HTERT RPE-1 (cell line): ENCODE measurements around the gene LRRC71.

Experiments
- in situ Hi-C: fragments of 300-500 bp; cut with MboI; formaldehyde crosslinking; loops from 4 replicates; pipeline ENCODE4 v1.14.3; 2020; ENCODE audit warnings: low sequenced_read_pairs

The LRRC71 gene

DNA sequence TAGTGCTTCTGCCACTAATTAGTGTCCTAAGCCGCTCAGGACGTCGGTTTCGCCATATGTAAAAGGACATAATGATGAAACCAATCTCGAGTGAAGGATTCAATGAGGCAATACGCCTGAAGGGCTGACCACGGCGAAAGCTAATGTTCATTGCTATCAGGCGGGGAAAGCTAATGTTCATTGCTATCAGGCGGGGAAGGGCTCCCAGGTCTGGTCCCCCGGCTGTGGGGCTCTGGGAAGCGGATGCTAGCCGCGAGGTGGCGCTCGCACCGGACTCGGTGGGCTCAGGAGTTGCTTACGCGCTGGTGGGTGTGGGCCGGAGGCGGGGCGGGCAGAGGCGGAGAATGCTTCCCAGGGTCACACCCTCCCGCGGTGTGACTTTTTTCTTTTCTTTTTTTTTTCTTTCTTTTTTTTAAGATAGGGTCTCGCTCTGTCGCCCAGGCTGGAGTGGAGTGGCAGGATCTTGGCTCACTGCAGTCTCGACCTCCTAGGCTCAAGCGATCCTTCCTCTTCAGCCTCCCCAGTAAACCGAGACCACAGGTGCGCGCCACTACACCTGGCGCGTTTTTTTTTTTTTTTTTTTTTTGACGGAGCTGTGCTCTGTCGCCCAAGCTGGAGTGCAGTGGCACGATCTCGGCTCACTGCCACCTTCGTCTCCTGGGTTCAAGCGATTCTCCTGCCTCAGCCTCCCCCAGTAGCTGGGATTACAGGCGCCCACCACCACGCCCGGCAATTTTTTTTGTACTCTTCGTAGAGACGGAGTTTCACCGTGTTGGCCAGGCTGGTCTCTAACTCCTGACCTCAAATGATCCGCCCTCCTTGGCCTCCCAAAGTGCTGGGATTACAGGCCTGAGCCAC lies 28.0 kb upstream of the LRRC71 start:
- in situ Hi-C loops, result no loop called here

DNA sequence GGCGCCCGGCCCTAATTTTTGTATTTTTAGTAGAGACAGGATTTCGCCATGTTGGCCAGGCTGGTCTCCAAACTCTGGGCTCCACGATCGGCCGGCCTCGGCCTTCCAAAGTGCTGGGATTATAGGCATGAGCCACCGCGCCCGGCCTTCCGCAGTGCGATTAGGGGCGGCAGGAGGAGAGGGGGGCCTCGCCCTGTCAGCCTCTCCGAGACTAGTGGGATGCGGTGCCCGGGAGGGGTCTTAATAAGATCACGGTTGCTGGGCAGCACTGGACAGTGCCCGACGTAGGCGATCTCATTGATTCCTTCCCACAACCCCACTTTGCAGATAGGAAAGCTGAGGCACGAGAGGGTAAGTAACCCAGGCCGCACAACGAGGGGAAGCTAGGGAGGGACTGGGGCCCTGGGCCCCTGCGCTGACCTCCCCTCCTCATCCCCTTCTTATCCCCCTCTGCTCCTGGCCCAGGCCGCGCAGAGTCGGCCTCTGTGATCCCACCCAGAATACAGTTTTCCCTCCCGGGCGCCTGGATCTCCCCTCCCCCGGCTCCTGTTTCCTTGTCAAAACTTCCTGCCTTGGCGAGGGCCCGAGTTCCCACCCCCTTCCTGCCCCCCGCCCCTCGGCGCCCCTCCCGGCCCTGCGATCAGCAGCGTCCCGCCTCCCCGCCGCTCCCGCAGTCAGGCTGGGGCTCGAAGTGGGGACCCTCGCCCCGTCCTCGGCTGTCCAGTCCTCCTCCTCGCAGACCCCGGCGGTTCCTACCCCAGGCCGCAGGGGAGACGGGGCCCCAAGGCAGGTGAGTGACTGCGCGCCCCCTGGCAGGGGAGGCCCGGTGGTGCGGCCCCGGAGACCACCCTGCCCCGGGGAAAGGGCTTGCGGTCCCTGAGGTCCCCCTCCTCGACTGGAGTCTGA lies 27.1 kb upstream of the LRRC71 start, which contains the start of gene PEAR1:
PEAR1 (plus strand) TSS at position 671 of the 906 bp plus-strand sequence. CDS start 10,209 bp downstream, outside the sequence.
- in situ Hi-C loops, result no loop called here

DNA sequence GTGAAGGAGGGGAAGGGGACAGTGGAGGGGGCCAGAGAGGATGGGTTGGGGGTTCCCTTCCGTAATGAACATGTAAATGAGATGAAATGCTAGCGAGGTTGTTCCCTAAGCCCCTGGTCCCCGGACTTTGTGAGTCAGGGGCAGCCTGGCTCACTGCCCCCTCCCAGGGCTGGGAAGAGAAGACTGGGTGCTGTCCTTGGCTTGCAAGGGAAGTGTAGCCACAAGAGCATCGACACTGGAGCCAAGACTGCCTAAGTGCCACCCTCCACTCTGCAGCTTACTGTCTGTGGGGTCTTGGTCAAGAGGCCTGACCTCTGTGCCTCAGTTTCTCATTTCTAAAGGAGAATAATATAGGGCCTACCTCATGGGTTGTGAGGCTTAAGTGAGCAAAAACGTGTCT lies 26.4 kb upstream of the LRRC71 start:
- in situ Hi-C loops, result no loop called here

DNA sequence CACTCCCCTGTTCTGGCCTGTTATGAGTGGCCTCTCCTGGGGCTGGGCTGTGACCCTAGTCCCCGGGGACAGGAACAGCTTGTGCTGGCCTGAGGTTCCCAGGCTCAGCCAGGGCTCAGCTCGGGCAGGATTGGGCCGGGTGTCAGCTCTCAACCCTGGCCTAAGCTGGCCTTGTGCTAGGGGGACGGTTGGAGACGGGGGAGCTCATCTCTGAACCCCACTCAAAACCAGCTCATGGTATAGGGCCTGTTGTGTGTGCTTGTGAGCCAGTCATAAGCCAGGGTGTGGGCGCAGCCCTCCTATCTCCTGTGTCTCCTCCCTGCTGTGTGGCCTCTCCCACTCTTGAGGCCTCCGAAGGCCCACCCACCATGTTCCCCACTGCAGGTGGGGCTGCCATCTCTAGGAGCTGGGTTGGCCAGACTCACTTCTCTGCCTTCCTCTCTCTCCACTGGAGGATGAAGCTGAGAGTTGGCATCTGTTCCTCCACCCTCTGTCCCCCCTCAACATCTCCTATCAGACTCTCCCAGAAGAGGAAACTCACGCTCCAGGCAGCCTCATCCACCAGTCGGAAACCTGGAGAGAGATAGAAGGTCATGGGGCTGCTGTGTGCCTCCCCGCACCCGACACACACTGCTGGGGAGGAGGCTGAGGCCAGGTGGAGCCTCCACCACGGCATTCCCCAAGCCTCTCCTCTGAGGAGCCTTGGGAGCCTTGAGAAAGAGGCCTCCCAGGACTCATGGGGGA lies 25.5 kb upstream of the LRRC71 start:
- in situ Hi-C loops, result no loop called here

DNA sequence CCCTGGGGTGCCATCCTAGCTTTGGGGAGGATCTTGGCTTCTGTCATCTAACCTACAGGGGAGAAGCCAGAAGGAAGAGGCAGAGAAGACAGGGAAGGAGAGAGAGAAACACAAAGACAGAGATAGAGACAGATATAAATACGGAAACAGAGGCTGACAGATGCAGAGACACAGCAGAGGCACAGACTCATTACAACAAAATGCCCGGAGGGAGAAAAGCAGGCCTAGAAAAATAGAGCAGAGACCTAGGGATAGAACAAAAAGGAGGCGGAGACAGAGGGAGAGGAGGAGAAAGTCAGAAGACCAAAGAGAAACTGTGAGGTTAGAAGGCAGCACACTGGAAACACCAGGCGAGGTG lies 25.0 kb upstream of the LRRC71 start:
- in situ Hi-C loops, result no loop called here

DNA sequence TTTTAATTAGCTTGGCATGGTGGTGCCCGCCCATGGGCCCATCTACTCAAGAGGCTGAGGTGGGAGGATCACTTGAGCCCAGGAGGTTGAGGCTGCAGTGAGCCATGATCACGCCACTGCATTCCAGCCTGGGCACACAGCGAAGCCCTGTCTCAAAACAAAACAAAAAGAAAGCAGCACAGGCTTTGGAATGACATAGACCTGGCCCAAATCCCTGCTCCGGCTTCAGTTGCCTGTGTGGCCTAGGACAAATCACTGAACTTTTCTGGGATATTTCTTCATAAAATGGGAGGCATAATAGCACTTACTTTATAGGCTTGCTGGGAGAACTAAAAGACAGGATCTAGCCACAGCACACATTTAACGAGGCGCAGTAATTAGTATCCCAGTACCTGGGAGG lies 24.5 kb upstream of the LRRC71 start:
- in situ Hi-C loops, result no loop called here

DNA sequence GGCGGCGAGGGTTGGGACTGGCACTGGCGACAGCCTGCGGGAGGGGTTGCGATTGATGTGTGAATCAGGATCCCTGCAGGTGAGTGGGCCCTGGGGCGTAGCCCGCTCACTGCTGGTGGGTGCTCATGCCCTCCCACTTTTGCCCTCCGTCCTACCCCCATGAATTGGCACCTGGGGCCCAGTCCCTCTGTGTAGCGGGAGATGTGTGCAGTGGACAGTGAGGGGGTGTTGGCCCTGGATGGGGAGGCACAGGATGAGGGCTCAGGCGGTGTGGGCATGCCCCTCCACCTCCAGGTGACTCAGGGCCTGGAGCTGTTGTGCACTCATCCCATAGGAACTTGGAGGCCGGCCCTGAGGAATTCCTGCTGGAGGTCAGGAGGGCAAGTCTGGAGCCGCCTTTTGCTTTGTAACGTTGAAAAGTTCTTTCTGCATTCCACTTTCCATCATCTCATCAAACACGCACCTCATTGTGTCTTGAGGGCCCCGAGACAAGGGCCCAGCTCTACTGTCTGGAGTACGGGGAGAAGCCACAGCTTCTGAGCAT lies 23.9 kb upstream of the LRRC71 start:
- in situ Hi-C loops, result no loop called here

DNA sequence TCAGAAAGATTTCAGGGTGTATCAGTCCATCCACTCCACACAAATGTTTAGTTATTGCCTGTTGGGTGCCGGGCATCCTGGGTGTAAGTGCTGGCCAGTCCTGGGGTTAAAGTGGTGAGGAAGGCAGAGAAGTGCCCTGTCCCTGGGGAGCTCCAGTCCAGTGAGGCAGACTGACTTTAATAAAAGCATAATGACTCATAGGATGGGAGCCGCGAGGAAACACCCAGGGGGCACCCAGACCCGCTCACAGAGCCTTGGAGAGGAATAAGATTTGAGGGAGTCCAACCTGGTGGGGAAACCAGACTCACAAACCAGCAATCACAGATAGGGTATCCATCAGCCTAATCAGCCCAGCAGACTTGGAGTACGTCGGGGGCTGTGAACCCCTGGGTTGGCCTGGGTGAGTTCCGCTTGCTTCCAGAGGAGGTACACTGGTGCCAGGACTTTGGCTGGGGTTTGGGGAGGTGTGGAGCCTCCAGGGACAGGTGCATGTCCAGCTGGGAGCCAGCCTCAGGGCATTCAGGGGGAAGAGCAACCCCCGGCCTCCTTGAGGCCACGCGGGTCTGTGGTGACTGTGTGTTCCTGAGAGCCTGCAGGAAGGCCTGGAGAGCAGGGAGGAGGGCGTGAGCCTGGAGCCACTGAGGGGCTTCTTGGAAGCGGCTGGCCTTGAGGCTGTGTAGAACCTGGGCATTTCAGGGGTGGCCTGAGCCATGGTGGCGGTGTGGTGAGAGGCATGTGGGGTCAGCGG lies 23.2 kb upstream of the LRRC71 start:
- in situ Hi-C loops, result no loop called here

DNA sequence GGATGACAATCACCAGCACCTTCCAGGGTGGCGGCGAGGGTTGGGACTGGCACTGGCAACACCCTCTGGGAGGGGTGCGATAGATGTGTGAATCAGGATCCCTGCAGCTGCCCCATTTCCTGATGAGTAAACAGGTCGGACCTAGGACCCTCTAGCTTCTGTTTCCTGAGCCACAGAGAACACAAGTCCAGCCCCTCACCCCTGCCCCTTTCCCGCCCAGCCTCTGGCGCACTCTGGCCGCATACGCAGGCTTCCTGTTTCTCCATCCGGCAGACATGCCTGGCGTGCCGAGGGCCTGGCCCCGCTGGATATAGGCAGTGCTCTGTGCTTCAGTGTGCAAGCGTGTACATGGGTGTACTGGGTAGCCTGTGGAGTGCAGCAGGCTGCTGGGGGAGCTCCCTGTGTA lies 22.3 kb upstream of the LRRC71 start:
- in situ Hi-C loops, result no loop called here

DNA sequence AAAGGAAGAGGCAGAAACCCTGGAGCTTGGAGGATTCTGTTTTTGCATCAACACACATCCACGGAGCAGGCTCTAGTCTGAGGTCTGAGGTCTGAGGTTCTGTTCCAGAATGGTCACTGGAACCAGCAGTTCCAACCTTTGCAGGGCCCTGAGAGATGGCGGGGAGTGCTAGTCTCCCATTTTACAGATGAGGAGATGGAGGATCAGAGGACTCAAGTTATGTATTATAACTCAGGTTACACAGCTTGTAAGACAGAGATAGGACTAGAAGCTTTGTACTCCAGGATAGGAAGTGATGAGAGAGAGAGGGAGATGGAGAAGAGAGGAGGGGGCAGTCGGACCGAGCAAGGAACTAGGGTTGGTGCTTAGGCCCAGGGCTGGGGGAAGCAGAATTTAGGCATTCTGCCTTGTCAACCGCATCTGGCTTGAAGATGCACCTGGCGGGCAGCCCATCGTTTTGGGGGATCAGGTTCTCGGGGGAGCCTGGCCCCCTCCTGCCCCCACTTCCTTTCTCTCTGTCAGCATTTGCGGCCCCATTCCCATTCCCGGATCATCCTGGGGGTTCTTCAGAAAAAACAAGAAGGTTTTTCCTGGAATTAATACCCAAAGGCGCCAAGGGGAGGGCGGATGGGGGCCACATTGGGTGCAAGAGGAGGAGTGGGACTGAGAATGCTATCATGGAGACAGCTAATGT lies 21.3 kb upstream of the LRRC71 start:
- in situ Hi-C loops, result no loop called here

DNA sequence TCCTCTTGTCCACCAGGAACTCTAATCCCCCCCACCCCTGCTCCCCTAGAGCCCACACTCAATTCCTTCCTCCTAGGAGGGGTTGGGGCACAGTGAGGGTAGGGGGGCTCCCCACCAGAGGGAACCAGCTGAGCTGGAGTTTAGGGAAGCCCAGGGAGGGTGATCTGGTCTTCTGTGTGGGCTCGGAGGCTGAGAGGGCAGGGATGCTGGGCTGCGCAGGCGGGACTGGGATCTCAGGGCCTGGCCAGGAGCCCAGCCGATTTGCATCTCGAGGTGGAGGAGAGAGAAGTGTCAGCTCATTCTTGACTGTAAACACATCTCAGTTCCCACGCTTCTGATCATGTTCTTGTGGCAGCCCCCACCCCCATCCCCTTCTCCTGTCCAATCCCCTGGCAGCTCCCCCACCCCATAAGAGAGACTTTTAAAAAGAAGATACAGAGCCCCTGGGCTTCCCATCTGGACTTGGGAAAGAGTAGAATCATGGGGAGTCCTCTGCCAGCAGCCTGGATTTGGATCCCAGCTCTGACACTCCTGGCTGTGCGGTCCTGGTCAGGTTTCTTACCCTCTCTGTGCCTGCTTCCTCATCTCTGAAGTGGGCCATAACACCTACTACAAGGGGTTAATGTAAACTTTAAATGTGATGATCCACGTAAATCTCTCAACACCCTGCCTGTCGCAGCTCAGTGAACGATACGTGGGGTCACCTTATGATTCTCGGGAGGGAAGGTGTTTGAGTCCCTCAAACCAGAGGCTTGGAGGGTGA lies 20.3 kb upstream of the LRRC71 start:
- in situ Hi-C loops, result no loop called here

DNA sequence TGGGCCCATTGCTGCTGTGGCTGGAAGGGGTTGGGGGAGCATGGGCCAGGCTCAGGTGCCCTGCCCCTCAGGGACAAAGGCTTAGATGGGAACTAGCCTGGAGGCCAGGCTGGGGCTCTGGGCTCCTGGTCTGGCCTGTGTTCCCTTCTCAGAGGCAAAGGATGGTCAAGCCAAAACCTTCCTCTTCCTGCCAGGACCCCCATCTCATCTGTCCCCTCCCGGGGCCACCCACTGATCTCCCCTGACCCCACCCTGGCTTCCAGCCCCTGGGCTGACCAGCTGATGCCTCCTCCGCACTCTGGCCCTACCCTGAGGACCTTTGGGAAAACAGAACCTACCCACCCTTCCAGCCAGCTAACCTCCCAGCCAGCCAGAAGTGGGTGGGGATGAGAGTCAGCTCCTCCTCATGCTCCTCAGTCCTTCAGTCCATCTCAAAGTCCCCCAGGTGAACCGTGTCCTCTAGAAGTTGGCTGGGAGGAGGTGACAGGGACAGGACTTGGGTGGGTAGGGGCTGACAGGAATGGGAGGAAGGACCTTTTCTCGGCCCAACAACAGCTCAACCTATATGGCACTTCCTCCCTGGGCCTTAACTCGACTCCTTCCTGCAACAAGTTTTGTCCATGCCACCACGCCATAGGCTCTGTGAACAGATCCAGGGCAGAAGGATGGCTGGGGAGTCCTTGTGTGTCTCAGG lies 19.4 kb upstream of the LRRC71 start:
- in situ Hi-C loops, result no loop called here

DNA sequence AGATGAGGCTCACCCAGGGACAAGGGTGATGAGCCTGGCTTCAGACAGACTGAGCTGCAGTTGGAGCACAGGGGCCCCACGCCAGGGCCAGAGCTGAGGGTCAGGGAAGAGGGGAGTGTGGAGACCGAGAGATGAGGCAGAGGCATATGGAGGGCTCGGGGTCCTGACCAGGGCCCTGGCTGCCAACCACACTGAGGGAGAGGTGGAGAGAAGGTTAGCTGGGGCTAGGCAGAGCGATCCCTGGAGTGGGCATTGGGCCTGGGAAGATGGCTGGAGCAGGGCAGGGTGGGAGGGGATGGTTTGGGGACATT lies 18.9 kb upstream of the LRRC71 start:
- in situ Hi-C loops, result no loop called here

DNA sequence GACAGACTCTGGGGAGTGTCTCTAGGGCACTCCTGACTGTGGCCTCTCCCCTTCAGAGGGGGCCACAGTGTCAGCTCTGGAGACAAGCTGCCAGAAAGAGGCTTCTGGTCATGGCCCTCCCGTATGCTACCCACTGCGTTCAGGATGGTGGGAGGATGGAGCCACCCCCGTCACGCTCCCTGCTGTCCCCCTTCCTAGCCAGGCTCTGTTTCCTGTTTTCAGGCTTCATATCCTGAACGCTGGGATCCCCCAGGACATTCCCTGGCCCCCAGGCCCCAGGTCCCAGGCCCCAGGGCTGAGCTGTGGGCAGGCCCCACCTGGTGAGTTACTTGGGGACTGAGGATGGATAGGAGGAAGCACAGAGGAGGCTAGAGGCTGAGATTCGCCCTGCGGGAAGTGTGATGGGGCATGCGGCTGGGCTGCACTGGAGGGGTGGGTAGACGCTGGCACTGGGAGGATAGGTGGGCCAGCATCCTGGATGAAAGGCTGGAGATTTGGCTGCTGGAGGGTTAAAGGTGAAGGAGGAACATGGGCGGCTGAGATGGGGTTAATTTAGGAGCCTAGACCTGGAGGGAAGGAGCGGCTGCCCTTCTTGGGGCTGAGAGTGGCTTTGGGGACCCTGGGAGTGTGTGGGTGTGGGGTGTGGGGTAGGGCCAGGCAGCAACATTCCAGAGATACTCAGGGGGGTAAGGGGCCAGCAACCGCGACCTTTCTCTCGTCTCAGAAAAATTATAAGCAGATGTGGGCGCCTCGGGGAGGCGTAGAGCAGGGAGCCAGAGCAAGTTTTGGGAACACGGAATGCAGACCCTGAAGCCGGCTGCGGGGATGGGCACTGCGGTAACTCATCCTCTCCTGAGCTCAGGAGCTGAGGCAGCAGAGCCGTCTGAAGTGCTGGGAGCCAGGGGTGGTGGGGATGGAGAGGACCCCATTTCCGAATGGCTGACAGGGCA lies 18.2 kb upstream of the LRRC71 start:
- in situ Hi-C loops, result no loop called here

DNA sequence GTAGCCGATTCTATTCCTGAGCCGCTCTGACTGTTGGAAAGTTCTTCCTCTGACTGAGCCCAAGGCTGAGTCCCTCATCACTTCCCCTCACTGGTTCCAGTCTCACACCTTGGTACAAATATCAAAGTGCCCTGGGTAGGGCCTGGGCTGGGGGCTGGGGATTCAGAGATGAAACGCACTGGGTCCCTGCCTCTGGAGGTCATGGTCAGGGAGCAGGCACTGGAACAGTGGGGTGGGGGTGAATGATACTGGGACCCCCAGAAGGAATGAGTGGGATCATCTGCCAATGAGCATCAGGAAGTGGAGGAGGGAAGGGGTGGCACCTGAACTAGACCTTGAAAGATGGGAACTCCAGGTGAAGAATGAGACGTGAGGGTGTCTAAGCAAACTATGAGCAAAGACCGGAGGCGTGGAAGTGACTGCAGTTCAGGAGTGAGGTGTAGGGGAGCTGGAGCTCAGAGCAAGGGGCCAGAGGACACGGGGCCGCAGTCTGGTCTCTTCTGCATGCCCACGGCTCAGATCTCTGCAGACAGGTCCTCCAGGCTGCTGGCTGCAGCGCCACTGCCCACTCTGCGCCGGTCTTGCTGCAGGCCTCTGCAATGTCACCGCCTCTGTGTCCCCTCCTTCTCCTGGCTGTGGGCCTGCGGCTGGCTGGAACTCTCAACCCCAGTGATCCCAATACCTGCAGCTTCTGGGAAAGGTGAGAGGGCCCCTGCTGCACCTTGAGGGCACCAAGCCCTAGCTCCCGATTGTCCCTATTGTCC lies 16.9 kb upstream of the LRRC71 start:
- in situ Hi-C loops, result no loop called here

DNA sequence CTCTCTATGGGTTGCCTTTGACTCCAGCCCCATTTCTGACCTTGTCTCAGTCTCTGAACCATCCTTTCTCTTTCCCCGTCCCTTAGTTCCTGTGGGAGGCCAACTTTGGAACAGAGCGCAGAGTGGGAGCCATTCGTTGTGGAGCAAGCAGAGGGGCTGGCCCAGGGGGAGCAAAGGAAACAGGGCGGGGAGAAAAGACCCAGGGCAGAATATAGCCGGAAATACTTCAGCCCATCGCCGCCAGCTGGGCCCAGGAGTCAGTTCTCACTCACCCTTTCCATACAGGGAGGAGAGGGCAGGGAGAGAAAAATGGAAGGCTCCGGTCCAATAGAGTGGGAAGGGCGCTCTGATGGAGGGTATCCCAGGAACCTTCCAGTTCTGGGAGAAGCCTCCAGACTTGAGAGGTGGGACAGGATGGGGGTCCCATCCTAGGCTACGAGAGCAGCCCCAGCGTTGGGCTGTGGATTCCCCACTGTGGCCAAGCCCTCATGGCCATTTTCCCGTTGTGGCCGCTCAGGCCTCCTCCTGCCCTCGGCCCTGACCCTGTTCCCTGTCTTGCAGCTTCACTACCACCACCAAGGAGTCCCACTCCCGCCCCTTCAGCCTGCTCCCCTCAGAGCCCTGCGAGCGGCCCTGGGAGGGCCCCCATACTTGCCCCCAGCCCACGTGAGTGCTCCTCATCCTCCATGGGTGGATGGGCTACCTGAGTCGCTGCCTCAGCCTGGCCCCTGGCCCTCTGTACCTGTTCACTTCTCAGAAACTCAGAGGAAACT lies 16.1 kb upstream of the LRRC71 start:
- in situ Hi-C loops, result no loop called here
